ENCODE data around the gene ZNF700.
"Not testable (repeated sequence)": the region's sequence is repeated elsewhere in the genome, so short reads cannot be mapped to it uniquely, and the experiment has no call there.

The ZNF700 gene

DNA sequence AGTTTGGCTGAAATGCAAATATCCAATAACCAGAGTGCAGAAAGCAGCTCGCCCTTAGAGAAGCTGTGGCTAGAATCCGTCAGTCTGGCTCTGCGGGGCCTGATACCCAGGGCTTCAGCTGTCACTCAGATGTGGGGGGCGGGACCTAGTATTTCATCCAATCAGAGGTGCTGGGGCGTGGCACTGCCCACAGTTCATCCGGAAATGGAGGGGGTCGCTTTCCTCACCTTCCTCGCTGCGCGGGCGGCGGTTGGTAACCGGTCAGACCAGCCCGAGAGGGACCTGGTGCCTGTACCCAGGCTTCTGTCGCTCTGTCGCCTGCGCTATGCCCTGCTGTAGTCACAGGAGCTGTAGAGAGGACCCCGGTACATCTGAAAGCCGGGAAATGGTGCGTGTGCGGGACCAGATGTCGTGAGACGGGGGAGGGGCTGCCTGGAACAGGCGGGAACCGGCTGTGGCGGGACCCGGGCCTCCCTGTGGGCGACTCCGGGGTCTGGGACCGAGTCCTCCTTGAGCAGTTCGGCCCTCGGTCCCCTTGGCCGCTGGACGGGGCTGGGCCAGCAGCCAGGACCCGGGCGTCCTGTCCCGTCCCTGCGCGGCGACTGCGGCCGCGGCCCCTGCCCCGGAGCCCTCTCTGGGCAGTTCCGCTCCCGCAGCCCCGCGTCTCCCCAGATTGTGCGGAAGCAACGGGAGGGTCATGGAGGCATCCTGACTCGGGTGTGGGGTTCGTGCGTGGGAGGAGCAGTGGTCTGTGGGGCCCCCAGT is at the start of gene ZNF700:
ZNF700 (plus strand) TSS at position 222 of the 765 bp plus-strand sequence; CDS start at position 326, 104 bp downstream.
- peak; percentile 97 for ATAC-seq
- peaks cover 0 to 2% of the 10 kb centered on the region in 2 donors for H3K9me3 Mint-ChIP-seq
- peaks cover 38% of the 10 kb centered on the region for H3K4me1 Mint-ChIP-seq
- peak within 1 kb of the TSS; percentile 85 to 99 for H3K4me3 Mint-ChIP-seq
- H3K27ac Mint-ChIP-seq = peak within 1 kb of the TSS; percentile 96 to 99
- H3K27me3 Mint-ChIP-seq = peaks cover 7% of the 10 kb centered on the region
- DNase-seq = peak; percentile 93 to 96

DNA sequence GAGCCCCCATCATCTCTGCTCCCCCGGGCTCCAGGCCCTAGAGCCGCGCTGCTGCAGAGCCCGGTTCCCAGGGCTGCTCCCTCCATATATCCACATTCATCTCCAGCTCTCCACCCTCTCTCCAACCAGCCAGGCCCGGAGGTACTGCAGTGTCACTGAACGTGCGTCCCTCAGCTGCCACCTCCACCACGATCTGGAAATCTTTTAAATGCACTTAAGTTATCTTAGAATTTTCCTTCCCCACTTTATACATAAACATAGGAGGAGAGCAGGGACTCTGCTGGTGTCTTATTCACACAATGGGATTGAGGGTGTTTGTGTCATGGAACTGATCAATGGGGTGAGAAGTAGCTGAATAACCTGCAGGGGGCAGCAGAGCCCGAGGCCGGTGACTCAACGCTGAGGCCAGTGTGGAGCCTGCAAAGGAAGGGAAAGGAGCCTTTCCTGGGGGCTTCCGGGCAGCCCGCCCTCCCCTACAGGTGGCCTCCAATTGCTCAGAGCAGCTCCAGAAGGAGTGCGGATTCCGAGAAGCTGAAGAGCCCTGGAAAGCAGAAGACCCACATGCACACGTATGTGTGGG is 45.1 kb upstream of the ZNF700 start:
- not testable (repeated sequence) for H3K27ac Mint-ChIP-seq, H3K4me3 Mint-ChIP-seq, H3K9me3 Mint-ChIP-seq, H3K27me3 Mint-ChIP-seq, H3K4me1 Mint-ChIP-seq
- peak; percentile 73 for ATAC-seq
- peak; percentile 33 to 41 for DNase-seq

DNA sequence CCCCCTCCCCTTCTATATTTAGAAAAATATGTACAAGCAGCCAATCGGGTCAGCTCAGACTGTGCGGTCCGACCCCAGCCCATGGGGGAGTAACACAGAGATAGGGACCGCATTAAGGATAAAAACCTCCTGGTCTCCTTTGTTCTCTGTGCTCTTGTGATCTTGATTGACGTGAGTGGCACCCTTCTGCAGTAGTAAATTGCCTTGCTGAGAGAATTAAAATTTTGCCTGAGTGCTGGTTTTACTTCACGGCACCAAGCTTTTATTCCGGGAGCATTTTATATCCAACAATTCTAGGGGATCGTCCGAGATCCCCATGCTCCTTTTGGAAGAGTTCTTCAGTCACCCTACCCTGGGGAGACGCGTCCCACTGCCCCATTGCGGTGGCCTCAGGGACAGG is 44.3 kb upstream of the ZNF700 start:
- ATAC-seq (no peak), DNase-seq (no peak)
- H3K27ac Mint-ChIP-seq = no peak overlapping the region
- H3K9me3 Mint-ChIP-seq = no peaks in the 10 kb centered on the region
- H3K4me1 Mint-ChIP-seq = peaks cover 7% of the 10 kb centered on the region
- no peaks in the 10 kb centered on the region for H3K27me3 Mint-ChIP-seq
- H3K4me3 Mint-ChIP-seq = no peak overlapping the region

DNA sequence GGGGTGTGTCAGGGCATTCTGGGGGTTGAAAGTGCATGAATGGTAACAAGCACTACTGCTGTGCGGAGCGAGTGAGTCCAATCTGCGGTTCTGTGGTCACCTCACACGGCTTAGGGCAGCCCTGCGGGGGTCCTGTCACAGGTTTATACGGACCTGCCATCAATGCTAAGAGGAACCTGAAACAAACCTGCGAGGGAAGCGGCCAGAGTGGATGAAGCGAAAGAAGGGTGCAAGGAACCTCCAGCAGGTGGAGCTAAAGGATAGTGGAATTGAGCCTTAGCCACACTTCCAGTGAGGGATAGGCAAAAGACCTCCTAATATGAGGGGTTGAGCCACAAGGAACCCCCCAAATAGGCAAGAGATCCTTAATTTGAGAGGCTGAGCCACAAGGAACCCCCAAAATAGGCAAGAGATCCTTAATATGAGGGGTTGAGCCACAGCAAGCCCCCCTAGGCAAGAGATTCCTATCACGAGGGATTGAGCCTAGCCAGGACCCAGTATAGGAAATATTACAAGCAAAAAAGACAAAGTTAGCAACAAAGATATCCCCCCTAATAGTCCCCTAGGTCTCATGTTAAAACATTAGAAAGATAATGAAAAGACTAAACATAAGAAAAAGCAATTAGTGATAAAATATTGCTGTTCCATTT is 43.6 kb upstream of the ZNF700 start:
- no peak overlapping the region for H3K27ac Mint-ChIP-seq
- ATAC-seq = peak; percentile 73
- no peaks in the 10 kb centered on the region for H3K27me3 Mint-ChIP-seq
- H3K9me3 Mint-ChIP-seq = peaks cover 0 to 3% of the 10 kb centered on the region in 2 donors
- peaks cover 7% of the 10 kb centered on the region for H3K4me1 Mint-ChIP-seq
- H3K4me3 Mint-ChIP-seq = no peak overlapping the region
- peak; percentile 56 to 63 for DNase-seq

DNA sequence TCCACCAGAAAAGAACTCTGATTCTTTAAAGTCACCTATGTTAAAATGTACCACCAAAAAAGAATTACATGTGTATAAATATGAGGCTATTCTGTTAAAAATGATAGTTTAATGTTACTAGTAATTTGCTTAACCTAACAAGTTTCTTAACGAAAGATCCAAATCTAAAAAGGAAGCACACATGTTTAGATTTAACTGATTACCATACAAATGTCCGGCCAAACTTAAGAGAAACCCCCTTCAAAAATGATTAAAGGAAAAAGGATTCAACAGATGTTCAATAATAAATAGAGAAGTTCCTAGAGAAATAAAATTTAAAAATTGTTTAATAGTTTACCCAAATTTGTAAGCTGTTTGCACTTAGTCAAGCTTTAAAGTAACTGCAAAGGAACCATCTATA is 42.3 kb upstream of the ZNF700 start:
- peaks cover 0 to 7% of the 10 kb centered on the region in 2 donors for H3K9me3 Mint-ChIP-seq
- peaks cover 12% of the 10 kb centered on the region for H3K4me1 Mint-ChIP-seq
- ATAC-seq (no peak), DNase-seq (no peak)
- H3K27me3 Mint-ChIP-seq = no peaks in the 10 kb centered on the region
- no peak overlapping the region for H3K4me3 Mint-ChIP-seq
- H3K27ac Mint-ChIP-seq = no peak overlapping the region

DNA sequence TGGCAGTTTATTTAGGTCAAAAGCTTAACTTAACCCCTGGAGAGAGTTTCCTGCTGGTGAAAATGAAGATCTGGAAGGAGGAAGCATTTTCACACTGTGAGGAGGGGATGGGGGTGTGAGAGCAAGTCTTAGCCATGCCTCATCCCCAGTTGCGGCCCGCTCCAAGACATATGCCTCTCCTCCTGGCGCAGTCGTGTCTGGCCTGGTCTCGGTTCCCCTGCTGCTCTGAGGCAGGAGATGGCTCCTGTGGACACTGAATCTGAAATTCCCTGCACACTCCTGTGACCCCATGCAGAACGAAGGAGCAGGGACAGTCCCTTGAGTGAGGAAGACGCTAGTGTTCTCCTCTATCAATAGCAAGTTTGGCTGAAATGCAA is 37.7 kb upstream of the ZNF700 start:
- ATAC-seq (peak; percentile 10), DNase-seq (no peak)
- peak overlapping the region; percentile 94 for H3K4me3 Mint-ChIP-seq
- no peak overlapping the region for H3K27ac Mint-ChIP-seq
- H3K4me1 Mint-ChIP-seq = peaks cover 27% of the 10 kb centered on the region
- H3K9me3 Mint-ChIP-seq = peaks cover 0 to 7% of the 10 kb centered on the region in 2 donors
- H3K27me3 Mint-ChIP-seq = no peaks in the 10 kb centered on the region

DNA sequence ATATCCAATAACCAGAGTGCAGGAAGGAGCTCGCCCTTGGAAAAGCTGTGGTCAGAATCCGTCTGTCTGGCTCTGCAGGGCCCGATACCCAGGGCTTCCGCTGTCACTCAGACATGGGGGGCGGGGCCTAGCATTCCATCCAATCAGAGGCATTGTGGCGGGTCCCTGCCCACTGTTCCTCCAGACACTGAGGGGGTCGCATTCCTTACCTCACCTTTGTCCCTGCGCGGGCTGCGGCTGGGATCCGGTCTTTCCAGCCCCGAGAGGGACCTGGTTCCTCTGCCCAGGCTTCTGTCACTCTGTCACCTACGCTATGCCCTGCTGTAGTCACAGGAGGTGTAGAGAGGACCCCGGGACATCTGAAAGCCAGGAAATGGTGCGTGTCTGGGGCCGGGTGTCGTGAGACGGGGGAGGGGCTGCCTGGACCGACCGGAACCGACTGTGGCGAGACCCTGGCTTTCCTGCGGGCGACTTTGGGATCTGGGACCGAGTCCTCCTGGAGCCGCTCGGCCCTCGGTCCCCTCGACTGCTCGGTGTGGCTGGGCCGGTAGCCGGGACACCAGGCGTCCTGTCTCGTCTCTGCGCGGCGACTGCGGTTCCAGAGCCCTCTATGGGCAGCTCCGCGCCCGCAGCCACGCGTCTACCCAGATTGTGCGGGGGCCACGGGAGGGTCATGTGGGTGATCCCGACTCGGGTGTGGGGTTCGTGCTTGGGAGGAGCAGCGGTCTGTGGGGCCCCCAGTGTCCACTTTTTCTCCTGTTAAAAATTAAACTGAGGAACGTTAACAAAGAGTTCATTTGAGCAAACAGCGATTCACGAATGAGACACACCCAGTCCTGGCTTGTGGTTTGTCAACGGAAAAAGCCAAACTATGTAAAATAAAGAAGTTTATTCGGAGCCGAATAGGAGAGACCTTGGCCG is 37.0 kb upstream of the ZNF700 start, which contains the start of gene ZNF69:
ZNF69 (plus strand) TSS at position 172 of the 921 bp plus-strand sequence; CDS start at position 314, 142 bp downstream.
- Mint-ChIP-seq H3K27me3 (no peaks in the 10 kb centered on the region), H3K9me3 (peaks cover 0 to 7% of the 10 kb centered on the region in 2 donors), H3K4me1 (peaks cover 27% of the 10 kb centered on the region), H3K27ac (peak within 1 kb of the TSS; percentile 46 to 91), H3K4me3 (peak within 1 kb of the TSS; percentile 94)
- ATAC-seq (peak; percentile 96), DNase-seq (peak; percentile 61 to 64)

DNA sequence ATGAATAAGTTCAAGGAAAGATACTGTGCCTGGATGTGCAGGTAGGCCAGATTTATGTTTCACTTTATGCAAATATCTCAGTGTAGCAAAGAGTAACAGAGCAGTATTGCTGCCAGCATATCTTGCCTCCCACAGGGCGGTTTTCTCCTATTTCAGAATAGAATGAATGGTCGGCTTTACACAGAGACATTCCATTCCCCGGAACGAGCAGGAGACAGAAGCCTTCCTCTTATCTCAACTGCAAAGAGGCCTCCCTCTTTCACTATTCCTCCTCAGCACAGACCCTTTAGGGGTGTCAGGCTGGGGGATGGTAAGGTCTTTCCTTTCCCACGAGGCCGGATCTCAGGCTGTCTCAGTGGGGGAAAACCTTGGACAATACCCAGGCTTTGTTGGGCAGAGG is 35.0 kb upstream of the ZNF700 start:
- H3K27me3 Mint-ChIP-seq, H3K27ac Mint-ChIP-seq, ATAC-seq, DNase-seq, H3K4me3 Mint-ChIP-seq: not testable (repeated sequence)
- peaks cover 27% of the 10 kb centered on the region for H3K4me1 Mint-ChIP-seq
- H3K9me3 Mint-ChIP-seq = peaks cover 10 to 23% of the 10 kb centered on the region in 2 donors

DNA sequence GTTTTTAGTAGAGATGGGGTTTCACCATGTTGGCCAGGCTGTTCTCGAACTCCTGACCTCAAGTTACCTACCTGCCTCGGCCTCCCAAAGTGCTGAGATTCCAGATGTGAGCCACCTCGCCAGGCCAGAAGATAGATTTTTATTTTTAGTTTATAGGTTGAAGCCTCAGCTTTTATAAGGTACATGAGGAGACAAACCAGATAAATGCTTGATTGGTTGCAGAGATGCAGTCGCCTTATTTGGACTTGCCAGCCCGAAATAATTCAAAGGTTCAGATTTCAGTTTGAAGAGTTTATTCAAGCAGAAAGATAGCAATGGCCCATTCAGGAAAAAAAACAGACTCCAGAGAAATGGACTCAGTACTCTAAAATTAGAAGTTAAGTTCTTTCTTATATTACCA is 34.3 kb upstream of the ZNF700 start:
- Mint-ChIP-seq H3K27ac (no peak overlapping the region), H3K4me1 (peaks cover 27% of the 10 kb centered on the region), H3K9me3 (peaks cover 16 to 31% of the 10 kb centered on the region in 2 donors), H3K4me3 (no peak overlapping the region), H3K27me3 (no peaks in the 10 kb centered on the region)
- DNase-seq (no peak), ATAC-seq (no peak)

DNA sequence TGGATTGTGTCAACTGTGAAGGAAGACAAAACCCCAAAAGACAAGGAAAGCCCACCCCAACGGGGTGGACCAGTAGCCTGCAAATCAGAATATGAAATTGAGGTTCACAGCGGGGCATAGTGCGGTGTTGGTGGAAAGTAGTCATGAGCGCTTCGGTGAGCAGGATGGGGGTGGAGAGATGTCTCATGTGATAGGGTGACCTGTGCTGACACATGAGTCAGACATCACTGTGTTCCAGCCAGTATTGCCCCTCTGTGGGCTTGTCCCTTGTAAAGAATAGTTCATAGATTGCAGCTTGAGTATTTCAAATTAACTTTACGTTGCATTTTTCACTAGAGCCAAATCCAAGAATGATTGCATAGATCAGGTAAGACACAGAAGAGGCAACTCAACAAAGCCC is 30.1 kb upstream of the ZNF700 start:
- DNase-seq (no peak), ATAC-seq (no peak)
- Mint-ChIP-seq H3K4me1 (peaks cover under 1% of the 10 kb centered on the region), H3K27ac (no peak overlapping the region), H3K4me3 (no peak overlapping the region), H3K27me3 (no peaks in the 10 kb centered on the region), H3K9me3 (peaks cover 29 to 38% of the 10 kb centered on the region in 2 donors)

DNA sequence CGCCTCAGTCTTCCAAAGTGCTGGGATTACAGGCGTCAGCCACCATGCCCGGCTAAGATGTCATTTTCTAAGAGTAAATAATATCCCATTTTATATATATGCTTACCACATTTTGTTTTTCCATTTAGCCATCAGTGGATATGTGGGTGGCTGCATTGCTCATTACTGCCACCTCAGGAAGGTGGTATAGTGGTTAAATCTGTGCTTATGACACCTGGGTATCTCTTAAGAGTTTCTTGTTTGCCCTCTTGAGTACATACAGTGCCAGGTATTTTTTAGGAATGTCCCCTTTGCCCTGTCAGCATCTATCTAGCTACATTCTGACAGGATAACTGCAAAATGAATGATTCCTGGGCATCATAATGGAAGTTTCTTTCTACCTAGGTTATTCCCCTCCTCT is 22.7 kb upstream of the ZNF700 start:
- H3K9me3 Mint-ChIP-seq = peaks cover 31 to 53% of the 10 kb centered on the region in 2 donors
- H3K4me3 Mint-ChIP-seq = no peak overlapping the region

DNA sequence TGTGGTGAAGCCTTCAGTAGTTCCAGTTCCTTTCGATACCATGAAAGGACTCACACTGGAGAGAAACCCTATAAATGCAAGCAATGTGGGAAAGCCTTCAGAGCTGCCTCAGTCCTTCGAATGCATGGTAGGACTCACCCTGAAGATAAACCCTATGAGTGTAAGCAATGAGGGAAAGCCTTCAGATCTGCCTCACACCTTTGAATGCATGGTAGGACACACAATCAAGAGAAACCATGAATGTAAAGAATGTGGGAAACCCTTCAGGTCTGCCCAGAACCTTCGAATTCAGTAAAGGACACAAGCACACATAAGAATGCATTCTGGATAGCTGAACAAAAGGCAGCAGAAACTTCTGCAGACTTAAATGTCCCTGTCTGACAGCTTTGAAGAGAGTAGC is 19.0 kb upstream of the ZNF700 start:
- Mint-ChIP-seq H3K9me3 (peaks cover 43 to 60% of the 10 kb centered on the region in 2 donors), H3K27ac (no peak overlapping the region), H3K4me1 (no peaks in the 10 kb centered on the region), H3K27me3 (no peaks in the 10 kb centered on the region), H3K4me3 (no peak overlapping the region)
- no peak for DNase-seq
- no peak for ATAC-seq

More for the DNA sequence above, 22.7 kb upstream of the ZNF700 start:
- DNase-seq = no peak
- Mint-ChIP-seq H3K27ac (no peak overlapping the region), H3K27me3 (no peaks in the 10 kb centered on the region), H3K4me1 (no peaks in the 10 kb centered on the region)
- no peak for ATAC-seq

DNA sequence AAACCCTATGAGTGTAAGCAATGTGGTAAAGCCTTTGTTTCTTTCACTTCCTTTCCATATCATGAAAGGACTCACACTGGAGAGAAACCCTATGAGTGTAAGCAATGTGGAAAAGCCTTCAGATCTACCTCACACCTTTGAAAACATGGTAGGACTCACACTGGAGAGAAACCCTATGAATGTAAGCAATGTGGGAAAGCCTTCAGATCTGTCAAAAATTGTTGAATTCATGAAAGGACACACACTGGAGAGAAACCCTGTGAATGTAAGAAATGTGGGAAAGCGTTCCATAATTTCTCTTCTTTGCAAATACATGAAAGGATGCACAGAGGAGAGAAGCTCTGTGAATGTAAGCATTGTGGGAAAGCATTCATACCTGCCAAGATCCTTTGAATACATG is 13.0 kb upstream of the ZNF700 start:
- not testable (repeated sequence) for H3K27ac Mint-ChIP-seq, H3K4me3 Mint-ChIP-seq, ATAC-seq, H3K27me3 Mint-ChIP-seq, H3K4me1 Mint-ChIP-seq, DNase-seq
- peaks cover 27 to 61% of the 10 kb centered on the region in 2 donors for H3K9me3 Mint-ChIP-seq

DNA sequence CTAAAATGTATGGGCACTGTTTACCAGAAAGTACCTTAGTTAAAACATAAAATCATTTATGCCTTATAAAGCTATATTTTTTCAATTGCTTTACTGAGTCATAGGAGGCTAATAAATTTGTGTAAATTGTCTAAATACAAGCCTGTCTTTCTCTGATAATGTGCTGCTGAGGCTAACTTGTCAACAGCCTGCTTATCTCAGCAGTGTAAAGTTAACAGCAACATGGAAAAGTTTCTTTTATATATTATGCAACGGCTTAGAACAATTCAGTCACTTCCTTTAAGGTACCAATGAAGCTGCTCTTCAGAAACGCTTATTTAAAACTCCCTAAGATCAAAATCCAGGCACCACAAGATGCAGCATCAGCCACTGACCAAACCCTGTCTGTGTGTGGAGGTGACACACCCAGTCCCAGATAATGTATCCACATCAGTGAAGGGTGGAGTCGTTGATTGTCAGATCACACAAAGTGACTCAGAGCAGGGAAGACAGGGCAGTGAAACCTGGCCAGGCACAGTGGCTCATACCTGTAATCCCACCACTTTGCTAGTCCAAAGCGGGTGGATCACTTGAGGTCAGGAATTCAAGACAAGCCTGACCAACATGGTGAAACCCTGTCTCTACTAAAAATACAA is 10.4 kb upstream of the ZNF700 start:
- H3K4me1 Mint-ChIP-seq, DNase-seq, H3K27ac Mint-ChIP-seq, ATAC-seq, H3K27me3 Mint-ChIP-seq, H3K4me3 Mint-ChIP-seq: not testable (repeated sequence)
- H3K9me3 Mint-ChIP-seq = peaks cover 15 to 49% of the 10 kb centered on the region in 2 donors

All from stimulated activated naive CD8-positive, alpha-beta T cell treated with anti-CD3 and anti-CD28 coated beads, Interleukin-15, amount 100 ng/mL, for 72 hours (primary cell).